ENCODE measurements around the gene MORN1.

GRCh38 chr1:2344121-2344681 is 47.2 kb downstream of the MORN1 start:
- no peak for TF ChIP-seq CTCF (IDR thresholded peaks at IDR 0.05)
- no peak for TF ChIP-seq POLR2A (IDR thresholded peaks at IDR 0.05)
